HCT116 (cell line): ENCODE results near the gene MAMSTR. TPM values are rescaled to one million over a fixed set of nuclear protein-coding genes. Genes with fewer than 3 reads are reported as not detected.

Experiments used
- ATAC-seq: fragments of 200-7000 bp; cut with Tn5 transposase; 2 replicates; pipeline ENCODE4 v1.9.1; 2020; ENCODE audit warnings: mild to moderate bottlenecking, moderate library complexity
- BruUV-seq: library from RNA; stranded (reverse); fragments of 400-500 nt; replicated peaks from 2 replicates; lab custom pipeline; 2021; lab: Mats Ljungman, UMichigan
- CTCF ChIA-PET: fragments of 300-600 bp; sonication (Branson Sonifier 250); formaldehyde crosslinking; loops from one replicate; lab custom pipeline; 2021; ENCODE audit warnings: antibody characterized with exemption; lab: Charles Lee
- POLR2A ChIA-PET: fragments of 300-600, 350-600 bp; sonication (Branson Sonifier 250); formaldehyde crosslinking; loops from one replicate; lab custom pipeline; 2021; ENCODE audit warnings: antibody characterized with exemption; lab: Charles Lee
- RAD21 ChIA-PET, 2 experiments: fragments of 300-600 bp; sonication (Branson Sonifier 250); formaldehyde crosslinking; loops; one replicate each; lab custom pipeline; 2023; ENCODE audit warnings: low total read pairs in 2 of 2; ENCODE audit not compliant: uncharacterized antibody in 2 of 2, unreplicated experiment in 2 of 2, low non-redundant PET in 1 of 2; lab: Charles Lee
- DNase-seq: peaks from one replicate; pipeline ENCODE4 v3.0.0-alpha.2; 2010; ENCODE audit warnings: low read depth, low spot score
- H2AFZ ChIP-seq: fragments of 200-600 bp; shearing (Covaris generic), sonication (generic); 2 replicates; pipeline ENCODE4 v1.6.1; 2017; ENCODE audit warnings: low read depth, mixed run types, mixed read lengths, antibody characterized with exemption, low read length; ENCODE audit not compliant: poor library complexity, severe bottlenecking
- H3K27ac ChIP-seq: 2 replicates; pipeline ENCODE4 v1.5.1; 2012; ENCODE audit warnings: low read depth, low read length
- H3K27me3 ChIP-seq: fragments of 200-600 bp; sonication (generic); 2 replicates; pipeline ENCODE4 v1.6.1; 2016; ENCODE audit warnings: mixed run types, low read length, mixed read lengths; ENCODE audit not compliant: insufficient read depth
- H3K36me3 ChIP-seq, 2 experiments: fragments of 200-500 bp in 1 of 2; fragments of 200-600 bp in 1 of 2; sonication (Bioruptor generic) in 1 of 2; sonication (generic) in 1 of 2; 2 replicates each; pipeline versions ENCODE4 v1.5.1 to v1.6.1; 2014 to 2016; ENCODE audit warnings: low read length in 2 of 2, inconsistent platforms in 1 of 2, mixed read lengths in 1 of 2, mixed run types in 1 of 2; ENCODE audit not compliant: insufficient read depth in 2 of 2, control insufficient read depth in 1 of 2
- H3K4me1 ChIP-seq, 2 experiments: fragments of 200-600 bp in 1 of 2; sonication (generic) in 1 of 2; 2 replicates each; pipeline versions ENCODE4 v1.5.1 to v1.6.1; 2012 to 2017; ENCODE audit warnings: low read length in 2 of 2, inconsistent platforms in 1 of 2, mild to moderate bottlenecking in 1 of 2, mixed read lengths in 1 of 2, mixed run types in 1 of 2, moderate library complexity in 1 of 2; ENCODE audit not compliant: insufficient read depth in 2 of 2, control insufficient read depth in 1 of 2
- H3K4me2 ChIP-seq: fragments of 200-600 bp; sonication (generic); 2 replicates; pipeline ENCODE4 v1.6.1; 2017; ENCODE audit warnings: mixed run types, low read length, mixed read lengths
- H3K4me3 ChIP-seq, 2 experiments: fragments of 200-600 bp in 1 of 2; sonication (generic) in 1 of 2; replicated peaks in 1 of 2; 2 replicates each; pipeline ENCODE4 v1.5.1; 2011 to 2016; ENCODE audit warnings: low read length in 2 of 2, control low read depth in 1 of 2, low read depth in 1 of 2, mild to moderate bottlenecking in 1 of 2, mixed read lengths in 1 of 2, mixed run types in 1 of 2
- H3K79me2 ChIP-seq: fragments of 200-600 bp; sonication (generic); 2 replicates; pipeline ENCODE4 v1.6.1; 2017; ENCODE audit warnings: mild to moderate bottlenecking, mixed run types, low read length, moderate library complexity, mixed read lengths; ENCODE audit not compliant: insufficient read depth
- H3K9ac ChIP-seq: fragments of 200-600 bp; sonication (generic); 2 replicates; pipeline ENCODE4 v1.6.1; 2016; ENCODE audit warnings: low read length, mixed read lengths
- H3K9me2 ChIP-seq: fragments of 200-600 bp; sonication (generic), shearing (Covaris generic); 2 replicates; pipeline ENCODE4 v1.6.1; 2017; ENCODE audit warnings: mixed run types, mild to moderate bottlenecking, moderate library complexity; ENCODE audit not compliant: insufficient read depth
- H3K9me3 ChIP-seq, 2 experiments: fragments of 200-500 bp in 1 of 2; fragments of 200-600 bp in 1 of 2; sonication (Bioruptor generic) in 1 of 2; sonication (generic) in 1 of 2; 2 replicates each; pipeline ENCODE4 v1.6.1; 2014 to 2017; ENCODE audit warnings: low read length in 2 of 2, mixed read lengths in 2 of 2, inconsistent platforms in 1 of 2, low read depth in 1 of 2, mild to moderate bottlenecking in 1 of 2, mixed run types in 1 of 2, moderate library complexity in 1 of 2; ENCODE audit not compliant: control insufficient read depth in 1 of 2, insufficient read depth in 1 of 2
- H4K20me1 ChIP-seq: fragments of 200-600 bp; sonication (generic), shearing (Covaris generic); 2 replicates; pipeline ENCODE4 v1.6.1; 2017; ENCODE audit warnings: mixed run types, mild to moderate bottlenecking, moderate library complexity; ENCODE audit not compliant: insufficient read depth
- ATF3 ChIP-seq: IDR thresholded peaks from 2 replicates; pipeline ENCODE4 v1.6.1; 2012
- CBX3 ChIP-seq: IDR thresholded peaks from 2 replicates; pipeline ENCODE4 v1.6.1; 2012; ENCODE audit warnings: low read depth
- CTCF ChIP-seq, 3 experiments: fragments of 200-600 bp in 1 of 3; sonication (generic) in 1 of 3; IDR thresholded peaks in 2 of 3; conservative IDR thresholded peaks in 1 of 3; 2 replicates each; pipeline ENCODE4 v1.5.1; 2012 to 2017; ENCODE audit warnings: low read depth in 2 of 3, low read length in 2 of 3, antibody characterized with exemption in 1 of 3, borderline replicate concordance in 1 of 3, control low read depth in 1 of 3, mild to moderate bottlenecking in 1 of 3, mixed read lengths in 1 of 3, mixed run types in 1 of 3, moderate library complexity in 1 of 3; ENCODE audit not compliant: insufficient read depth in 1 of 3
- EGR1 ChIP-seq: IDR thresholded peaks from 2 replicates; pipeline ENCODE4 v1.6.1; 2012; ENCODE audit warnings: low read depth
- MAX ChIP-seq: IDR thresholded peaks from 2 replicates; pipeline ENCODE4 v1.6.1; 2012
- POLR2AphosphoS5 ChIP-seq: IDR thresholded peaks from 2 replicates; pipeline ENCODE4 v1.6.1; 2011; ENCODE audit warnings: mild to moderate bottlenecking, low read depth, low read length, moderate library complexity
- REST ChIP-seq: IDR thresholded peaks from 2 replicates; pipeline ENCODE4 v1.6.1; 2012; ENCODE audit warnings: low read depth
- SP1 ChIP-seq: IDR thresholded peaks from 2 replicates; pipeline ENCODE4 v1.6.1; 2012; ENCODE audit warnings: low read depth
- YY1 ChIP-seq: IDR thresholded peaks from 2 replicates; pipeline ENCODE4 v1.6.1; 2011; ENCODE audit warnings: low read length, low read depth, moderate library complexity, mild to moderate bottlenecking; ENCODE audit not compliant: insufficient replicate concordance; ENCODE audit errors: extremely low read depth
- ZFX ChIP-seq: fragments of 450-650 bp; IDR thresholded peaks from 2 replicates; pipeline ENCODE4 v1.6.1; 2017
- intact Hi-C: fragments of 100-400 bp; cut with micrococcal nuclease; formaldehyde crosslinking; loops from 2 replicates; pipeline ENCODE4 v1.10.0; 2022
- total RNA-seq: library from RNA; stranded (reverse); gene quantifications from one replicate; pipeline ENCODE4 v1.2.1, GENCODE V29; 2021; ENCODE audit not compliant: unreplicated experiment

Gene MAMSTR
- total RNA-seq, 1 experiment from 2014 or later, result 1.3 TPM

- H3K27ac ChIP-seq, result peak overlapping the region; percentile 53
- H4K20me1 ChIP-seq, result no peaks in the 10 kb centered on the region
- H3K4me1 ChIP-seq, result peaks cover 25 to 40% of the 10 kb centered on the region in 2 experiments
- ChIA-PET CTCF (interaction anchor here (0.7 to 2.4 kb wide), 8 partner anchors 14 to 255 kb away, joined by 3 to 16 read pairs (median 5); partner anchors contain the start of genes CA11, FUT2, GYS1 and RUVBL2), RAD21 (interaction anchor here in 1 of 2 experiments (1.2 kb wide), 1 partner anchor 57 kb away, joined by 4 read pairs; no protein-coding TSS in a partner anchor), POLR2A (interaction anchor here (0.6 to 1.3 kb wide), 7 partner anchors 13 to 1151 kb away, joined by 3 to 11 read pairs (median 3); partner anchors contain the start of genes FUT1 and FUT2)
- H3K4me2 ChIP-seq, result peak overlapping the region; percentile 58
- no peaks in the 10 kb centered on the region for H3K79me2 ChIP-seq
- ATAC-seq (peak; percentile 91), DNase-seq (peak; percentile 82)
- intact Hi-C loops, result loop anchor here (2.0 kb wide), 1 partner anchor 64 kb away; no protein-coding TSS in a partner anchor
- H3K9ac ChIP-seq, result peak overlapping the region; percentile 35
- H3K36me3 ChIP-seq, result no peaks in the 10 kb centered on the region
- BruUV-seq, result no TSS peak
- H3K9me3 ChIP-seq, result no peaks in the 10 kb centered on the region
- no peaks in the 10 kb centered on the region for H3K27me3 ChIP-seq
- TF ChIP-seq CBX3 (no peak), CTCF (IDR thresholded peaks at IDR 0.05 in 2 of 3, conservative IDR thresholded peaks at IDR 0.05 in 1 of 3; ENCODE audit: borderline replicate concordance in 1 of 3, insufficient read depth in 1 of 3, low read depth in 2 of 3, low read length in 2 of 3) (peak in 2 of 3 experiments; percentile 34 to 60; a peak in 5 of 6 replicates), REST (no peak), ATF3 (no peak), POLR2AphosphoS5 (peak; percentile 43), YY1 (peak; percentile 48), ZFX (peak; percentile 35; the same call in 1 of the 2 replicates), SP1 (0 out of 2 replicates have a peak, but pooled peaks have one; percentile 41), MAX (peak; percentile 81; the same call in 1 of the 2 replicates), EGR1 (peak; percentile 57; the same call in 1 of the 2 replicates)
- H2AFZ ChIP-seq, result no peak overlapping the region
- H3K4me3 ChIP-seq, result peak overlapping the region in 1 of 2 experiments; percentile 18; a peak in 1 of 4 replicates
- no peaks in the 10 kb centered on the region for H3K9me2 ChIP-seq
These were observed 19.3 kb upstream of the MAMSTR start for GRCh38 chr19:48738557-48739403.
